ENCODE measurements around the gene TMTC1.

Gene TMTC1

DNA sequence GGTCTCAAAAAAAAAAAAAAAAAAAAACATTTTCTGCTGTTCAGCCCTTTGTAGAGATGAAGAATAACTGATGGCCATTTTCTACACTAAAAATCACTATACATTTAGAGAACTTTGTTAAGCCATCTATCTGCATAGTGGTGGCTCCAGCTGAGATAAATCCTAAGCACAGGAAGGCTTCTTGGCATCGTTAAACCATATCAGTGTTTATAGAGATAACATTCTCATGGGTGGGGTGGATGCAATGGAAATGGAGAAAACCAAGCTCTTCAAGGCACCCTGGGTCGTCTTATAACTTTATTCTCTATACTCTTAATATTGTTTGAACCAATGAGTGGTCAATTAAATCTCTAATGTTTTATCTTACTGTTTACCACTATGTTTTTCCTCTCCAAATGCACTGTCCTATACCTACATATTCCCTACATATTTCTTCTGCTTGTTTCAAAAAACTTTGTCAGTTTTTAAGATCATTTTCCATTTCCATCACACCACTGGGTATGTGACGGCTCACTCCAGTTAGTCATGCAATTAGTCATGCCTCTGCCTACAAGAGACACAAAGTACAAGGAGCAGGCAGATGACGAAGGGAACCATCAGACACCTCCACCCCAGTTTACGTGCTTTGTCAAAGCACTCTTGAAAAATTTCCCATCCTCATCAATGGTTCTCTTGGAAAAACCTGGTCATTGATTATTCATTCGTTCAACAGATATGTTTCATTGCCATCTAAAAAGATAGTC is 166.9 kb downstream of the TMTC1 start:
- no peak for DNase-seq (ENCODE audit: low read depth)

DNA sequence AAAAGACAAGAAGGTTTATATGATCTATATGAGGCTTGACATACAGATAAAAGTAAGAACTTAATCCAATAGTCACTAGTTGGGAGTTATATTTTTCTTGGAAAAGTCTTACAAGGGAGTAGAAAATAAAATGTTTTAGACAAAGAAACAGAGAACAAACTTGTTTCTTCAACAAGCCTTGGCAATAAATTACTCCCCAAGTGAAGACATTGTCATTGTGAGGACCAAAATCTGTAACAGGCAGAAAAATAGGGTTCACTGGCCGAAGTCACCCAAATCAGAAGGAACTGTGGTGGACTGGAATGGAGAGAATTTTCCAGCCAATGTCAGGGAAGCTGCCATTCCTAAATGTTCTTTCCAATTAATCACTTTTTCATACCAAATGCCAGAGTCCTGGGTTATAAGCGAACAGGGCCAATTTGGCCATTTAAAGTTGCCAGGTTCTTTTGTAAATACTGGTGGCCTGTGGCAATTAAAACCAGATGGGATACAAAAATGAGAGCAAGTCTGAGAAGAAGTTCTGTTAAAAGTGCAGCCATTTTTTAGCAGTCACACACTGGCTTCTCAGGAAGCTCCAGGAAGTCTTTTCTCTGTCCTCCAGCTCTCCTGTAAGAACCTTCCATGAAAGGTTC is 168.9 kb downstream of the TMTC1 start:
- no peak for DNase-seq (ENCODE audit: low read depth)

DNA sequence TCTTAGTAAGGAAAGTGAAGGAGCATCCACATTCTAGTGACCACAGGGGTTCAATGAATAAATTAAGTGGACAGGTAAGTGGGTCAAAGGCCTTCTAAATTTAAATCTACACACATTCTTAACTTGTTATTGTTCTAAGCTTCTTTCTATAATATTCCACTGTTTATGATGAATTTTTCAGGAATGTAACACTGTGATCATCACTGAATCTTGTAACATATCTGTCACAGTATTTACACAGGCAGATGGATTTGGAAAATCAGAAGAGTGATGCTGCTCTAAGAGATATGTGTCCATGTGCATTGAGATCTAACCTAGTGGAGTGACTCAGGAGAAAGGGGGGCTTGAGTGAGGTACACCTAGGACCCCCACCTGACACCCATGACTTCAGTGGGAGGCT is 170.8 kb downstream of the TMTC1 start:
- DNase-seq (ENCODE audit: low read depth), result no peak

DNA sequence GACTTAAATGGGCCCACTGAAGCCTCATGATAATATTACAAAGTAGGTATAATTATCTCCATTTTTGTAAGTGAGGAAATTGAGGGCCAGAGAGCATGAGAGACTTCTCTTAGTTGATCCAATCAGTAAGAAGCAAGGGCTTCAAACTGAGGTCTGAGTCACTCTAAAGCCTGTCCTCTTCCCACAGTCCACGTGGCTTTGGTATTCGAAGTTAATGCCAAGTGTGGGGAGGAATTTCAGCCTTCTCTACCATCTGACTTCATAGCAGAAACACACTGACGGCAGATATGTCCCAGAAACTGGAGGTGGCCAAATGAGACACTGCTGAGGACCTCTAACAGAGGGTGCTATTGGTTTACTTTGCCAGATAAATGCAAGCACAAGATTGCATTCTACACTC is 171.8 kb downstream of the TMTC1 start:
- no peak for DNase-seq (ENCODE audit: low read depth)

DNA sequence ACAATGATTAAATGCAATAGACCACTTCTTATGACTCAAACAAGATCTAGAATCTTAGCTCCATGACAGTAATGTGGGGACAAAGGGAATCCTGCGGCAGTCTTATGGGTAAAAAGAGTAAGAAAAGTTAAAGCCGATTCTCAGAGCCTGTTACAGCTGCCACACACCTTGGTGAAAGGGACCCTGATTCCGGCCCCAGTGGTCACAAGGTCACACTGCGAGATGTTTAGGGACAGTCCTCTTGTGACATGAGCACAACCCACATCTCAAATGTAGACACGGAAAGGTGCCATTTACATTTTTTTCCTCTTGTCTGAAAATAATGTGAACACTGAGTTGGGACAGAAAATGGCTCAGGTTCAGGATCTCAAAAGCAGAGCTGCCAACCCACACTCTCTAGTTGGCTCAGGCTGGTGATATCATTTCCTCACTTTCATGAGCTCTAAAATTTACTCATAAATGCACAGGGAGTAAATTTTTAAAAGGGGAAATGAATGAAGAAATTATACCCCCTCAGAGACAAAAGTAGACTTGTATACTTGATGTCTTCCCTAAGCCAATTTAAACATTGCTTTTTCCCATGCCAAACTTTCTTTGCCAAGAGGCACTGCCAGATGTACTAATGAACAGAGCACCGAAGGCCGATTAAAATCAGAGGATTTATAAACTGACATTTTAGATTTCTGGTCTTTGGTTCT is 173.1 kb downstream of the TMTC1 start:
- no peak for DNase-seq (ENCODE audit: low read depth)

DNA sequence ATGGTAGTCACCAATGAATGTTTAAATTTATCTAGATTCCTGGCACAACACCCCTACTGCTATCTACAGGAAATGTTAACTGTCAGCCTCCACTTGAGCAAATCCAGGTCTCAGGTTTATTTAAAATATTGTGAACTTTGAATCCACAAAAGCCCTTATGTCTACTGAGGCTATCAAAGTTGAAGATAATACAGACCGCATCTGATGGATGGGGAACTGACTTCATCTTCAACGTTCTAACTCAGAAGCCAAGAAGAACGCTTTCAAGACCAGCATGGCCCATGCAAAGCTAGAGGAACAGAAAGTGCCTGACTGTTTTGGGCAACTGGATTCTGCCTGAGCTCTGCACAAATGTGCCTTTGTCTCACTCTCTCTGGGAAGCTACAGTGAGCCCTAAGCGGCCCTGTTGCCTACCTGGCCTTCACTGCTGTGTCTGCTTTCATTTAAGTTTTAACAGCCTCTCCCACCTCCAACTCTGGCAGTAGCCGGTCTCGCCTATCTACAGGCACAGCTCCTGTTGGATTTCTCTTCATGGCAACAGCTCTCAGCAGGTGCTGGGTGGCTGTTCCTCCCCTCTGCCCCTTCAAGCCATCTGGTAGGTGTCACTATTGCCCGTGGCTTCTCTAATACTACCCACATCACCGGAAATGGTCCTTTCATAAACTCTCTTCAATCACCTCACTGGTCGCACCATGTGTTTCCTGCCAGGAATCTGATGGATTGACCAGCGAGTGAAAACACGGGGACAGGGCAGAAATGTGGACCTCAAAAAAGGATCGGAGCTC is 174.1 kb downstream of the TMTC1 start:
- DNase-seq (ENCODE audit: low read depth), result no peak

DNA sequence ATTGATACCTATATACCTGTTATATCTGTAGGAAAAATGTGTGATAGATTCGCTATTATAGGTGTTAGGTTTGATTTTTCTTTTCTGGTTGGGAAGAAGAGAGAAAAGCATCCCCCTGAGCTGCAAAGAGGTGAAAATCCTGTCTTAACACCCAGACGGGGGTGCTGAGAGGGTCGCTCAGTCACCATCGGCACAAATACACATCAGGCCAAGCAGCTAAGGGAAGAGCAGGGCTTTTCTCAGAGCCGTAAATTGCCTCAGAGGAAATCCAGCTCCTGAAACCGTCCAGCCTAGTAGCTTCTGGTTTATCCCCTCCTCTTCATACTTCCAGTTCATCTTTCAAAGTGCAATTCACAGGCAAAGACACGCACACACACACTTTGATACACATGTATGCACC is 175.2 kb downstream of the TMTC1 start:
- no peak for DNase-seq (ENCODE audit: low read depth)

DNA sequence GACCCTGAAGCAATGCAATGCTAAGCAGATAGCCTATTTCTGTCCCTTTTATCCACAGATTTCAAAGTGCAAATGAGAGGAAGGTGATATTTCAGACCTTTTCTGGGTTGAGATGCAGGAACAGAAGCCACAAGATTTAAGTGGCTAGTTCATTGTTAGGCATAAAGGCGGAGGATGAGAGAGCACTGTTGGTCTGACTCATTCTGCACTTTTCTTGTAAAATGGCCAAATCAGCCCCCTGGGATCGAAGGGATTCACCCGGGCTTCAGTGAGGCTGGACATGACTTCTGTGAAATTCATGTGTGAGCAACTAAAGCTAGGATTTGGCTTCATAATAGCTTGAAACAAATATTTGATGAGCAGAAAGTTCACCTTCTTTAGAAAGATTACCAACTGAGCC is 184.4 kb downstream of the TMTC1 start:
- no peak for DNase-seq (ENCODE audit: low read depth)

DNA sequence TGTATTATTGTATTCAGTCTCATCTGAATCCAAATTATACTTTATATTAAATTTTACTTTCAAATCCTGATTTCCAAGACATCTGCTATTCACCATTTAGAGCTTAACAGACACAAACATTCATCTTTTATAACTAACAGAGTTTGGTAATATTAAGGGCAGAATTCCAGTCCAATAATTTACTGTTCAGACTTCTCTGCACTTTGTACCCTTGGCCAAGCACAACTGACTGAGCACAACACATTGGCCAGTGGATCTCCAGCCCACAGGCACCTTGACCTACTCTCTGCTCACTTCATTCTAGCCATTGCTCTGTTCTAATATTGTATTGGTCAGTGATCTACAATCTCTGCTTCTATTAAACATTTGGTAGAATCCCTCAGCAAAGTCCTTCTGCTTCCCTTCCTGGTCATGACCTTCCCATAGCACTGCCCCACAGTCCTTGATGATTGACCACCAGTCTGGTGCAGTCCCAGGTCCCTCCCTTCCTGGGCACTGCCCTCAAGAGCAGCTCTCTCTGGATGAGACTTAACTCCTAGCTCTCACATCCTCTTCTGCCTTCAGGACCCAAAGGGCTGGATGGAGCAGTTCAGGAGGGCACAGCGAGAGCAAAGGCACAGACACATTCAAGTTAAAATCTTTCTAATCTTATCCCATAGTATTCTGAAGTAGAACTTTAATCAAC is 188.5 kb downstream of the TMTC1 start:
- no peak for DNase-seq (ENCODE audit: low read depth)

DNA sequence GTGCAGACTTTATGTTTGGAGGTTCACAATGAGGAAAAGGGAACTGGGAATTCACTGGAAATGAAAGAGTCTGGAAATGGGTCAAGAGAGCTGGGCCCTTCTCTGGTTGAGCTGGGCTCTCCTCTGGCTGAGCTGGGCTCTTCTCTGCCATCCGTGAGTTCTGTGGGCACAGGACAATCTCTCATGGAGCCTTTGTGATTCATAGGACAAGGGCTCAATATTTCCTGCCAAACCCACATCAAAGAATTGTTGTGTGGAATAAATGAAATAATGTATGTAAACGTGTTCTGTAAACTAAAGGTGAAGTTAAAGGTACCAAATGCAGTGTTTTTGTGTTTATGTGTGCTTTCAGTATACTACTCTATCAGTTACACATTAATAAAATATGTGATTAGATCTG is 190.7 kb downstream of the TMTC1 start:
- DNase-seq (ENCODE audit: low read depth), result no peak

DNA sequence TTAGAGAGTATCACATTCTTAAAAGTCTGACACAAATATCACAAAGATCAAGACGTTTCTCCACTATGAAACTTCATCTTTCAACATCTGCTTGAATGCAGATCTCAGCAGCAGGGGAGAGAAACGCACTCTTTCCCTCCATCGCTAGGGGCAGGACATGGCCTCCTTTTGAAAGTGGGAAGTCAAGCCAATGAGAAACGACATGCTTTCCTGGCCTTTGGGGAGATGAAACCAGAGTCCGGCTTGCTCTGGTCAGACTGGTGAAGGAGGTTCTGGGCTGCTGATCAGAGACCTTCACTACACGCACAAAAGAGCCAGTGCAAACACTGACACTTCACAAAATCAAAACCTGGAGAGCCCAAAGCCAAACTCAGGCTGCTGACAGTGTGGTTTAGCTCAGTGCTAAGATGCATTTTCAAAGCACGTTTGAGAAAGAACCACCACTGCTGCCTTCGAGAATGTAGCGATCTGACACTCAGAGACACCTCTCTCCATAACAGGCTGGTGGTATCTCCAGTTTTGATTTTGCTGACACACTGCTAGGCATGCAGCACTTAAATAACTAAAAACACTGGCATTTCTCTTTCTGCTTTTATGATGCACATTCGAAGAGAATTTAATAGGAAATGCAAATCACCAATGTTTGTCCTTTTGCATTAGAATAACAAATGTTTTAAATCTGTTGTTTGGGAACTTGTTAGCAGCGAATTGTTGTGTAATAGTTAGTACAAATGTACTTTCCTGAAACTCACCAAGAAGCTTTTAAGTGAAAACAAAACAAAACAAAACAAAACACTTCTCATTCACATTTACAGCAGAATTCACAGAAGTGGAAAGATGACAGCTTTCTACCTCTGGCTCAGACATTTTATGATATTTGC is 192.4 kb downstream of the TMTC1 start:
- DNase-seq (ENCODE audit: low read depth), result no peak

DNA sequence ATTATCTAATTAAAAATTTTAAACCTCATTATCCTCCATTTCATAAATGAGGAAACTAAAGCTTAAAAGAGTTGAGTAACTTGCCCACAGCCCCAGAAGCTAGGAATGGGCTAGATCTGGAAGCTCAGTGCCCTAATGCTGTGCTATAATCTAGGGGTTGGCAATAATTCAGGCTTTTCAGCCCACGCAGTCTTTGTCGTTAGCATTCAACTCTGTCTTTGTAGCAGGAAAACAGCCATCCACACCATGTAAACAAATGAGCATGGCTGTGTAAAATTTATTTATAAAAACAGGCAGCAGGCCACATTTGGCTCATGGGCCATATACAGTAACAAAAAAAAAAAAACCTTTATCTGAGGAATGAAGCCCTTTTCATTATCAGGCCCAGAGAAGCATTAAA is 193.9 kb downstream of the TMTC1 start:
- no peak for DNase-seq (ENCODE audit: low read depth)

DNA sequence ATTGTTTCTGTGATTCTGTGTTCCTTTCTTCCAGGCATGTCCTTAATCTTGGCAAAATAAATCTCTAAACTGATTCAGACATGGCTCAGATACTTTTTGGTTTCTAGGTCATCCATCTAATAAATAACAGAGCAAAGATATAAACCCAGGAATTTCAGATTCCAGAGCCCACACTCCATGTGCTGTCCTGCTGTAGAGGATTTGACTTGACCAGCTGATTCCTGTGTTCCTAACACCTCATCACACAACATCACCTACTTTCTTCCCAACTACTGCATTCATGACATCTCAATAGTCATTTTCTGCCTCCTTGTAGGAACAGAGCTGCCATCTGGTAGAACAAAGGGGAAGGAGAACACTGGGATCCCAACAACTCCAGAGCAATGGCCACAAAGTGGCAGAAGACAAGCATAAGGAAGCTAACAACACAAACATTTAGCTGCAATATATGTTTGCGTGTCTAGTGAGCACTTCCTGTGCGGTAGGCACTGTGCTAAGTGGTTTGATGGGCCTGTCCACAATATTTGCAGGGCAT is 194.4 kb downstream of the TMTC1 start:
- no peak for DNase-seq (ENCODE audit: low read depth)

DNA sequence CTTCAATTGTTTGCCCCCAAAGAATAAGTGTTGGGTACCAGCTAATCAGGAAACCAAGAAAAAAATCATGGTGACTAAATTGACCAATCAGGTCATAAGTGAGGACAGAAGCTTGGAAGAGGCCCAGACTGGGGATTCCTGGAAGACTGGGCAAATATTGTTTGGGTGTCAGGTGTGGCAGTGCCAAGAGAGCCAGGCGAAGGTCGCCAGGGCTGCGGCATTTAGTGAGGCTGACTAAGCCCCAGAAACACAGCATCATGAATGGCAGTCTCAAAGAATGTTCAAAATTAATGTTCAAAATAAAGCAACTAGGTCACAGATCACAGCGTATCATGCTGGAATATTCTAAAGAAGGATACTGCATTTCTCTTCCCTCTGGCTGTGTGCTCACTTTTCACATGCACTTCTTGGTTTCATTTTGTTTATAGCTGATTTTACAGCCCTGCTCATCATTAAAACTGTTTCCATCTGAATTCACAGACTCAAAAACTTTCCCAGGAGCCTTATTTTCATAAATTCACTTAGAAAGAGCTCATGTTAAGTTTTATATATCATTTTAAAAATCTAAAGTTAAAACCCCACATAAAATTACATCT is 201.0 kb downstream of the TMTC1 start:
- DNase-seq (ENCODE audit: low read depth), result no peak

DNA sequence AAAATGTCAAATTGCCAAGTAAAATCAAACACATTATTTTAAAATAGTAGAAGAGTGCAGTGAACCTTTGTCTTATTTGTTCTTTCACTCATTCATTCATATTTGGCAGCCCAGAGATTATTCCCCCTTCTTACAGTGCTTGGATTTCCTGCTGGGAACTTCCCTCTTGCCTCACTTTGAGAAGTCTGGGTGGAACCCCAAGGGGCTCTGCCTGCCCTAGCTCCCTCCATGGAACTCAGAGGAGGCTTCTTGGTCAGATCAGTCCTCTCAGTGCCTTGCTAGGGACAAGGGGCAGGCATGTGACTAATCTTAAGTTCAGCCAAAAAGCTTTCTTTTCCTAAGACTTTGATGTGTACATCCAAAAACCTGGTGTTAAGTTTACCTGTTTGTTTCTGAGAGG is 201.6 kb downstream of the TMTC1 start:
- no peak for DNase-seq (ENCODE audit: low read depth)

DNA sequence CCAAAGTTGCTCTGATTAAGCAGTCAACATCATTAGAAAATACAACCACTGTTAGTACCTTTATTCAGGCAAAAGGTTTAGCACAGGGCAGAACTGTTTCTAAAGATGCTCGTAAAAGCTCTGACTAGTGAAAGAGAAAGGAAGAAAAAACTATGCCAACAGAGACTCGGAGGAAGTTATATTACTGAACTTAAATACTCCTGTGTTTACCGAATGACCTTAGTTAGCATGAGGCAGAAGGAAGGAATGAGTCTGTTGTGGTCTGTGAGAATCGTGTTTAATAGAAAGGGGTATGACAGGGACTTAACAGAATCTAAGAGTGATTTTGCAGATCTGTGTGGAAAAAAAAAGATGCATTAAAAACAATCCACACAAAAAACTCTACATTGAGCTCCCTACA is 202.1 kb downstream of the TMTC1 start:
- DNase-seq (ENCODE audit: low read depth), result no peak

DNA sequence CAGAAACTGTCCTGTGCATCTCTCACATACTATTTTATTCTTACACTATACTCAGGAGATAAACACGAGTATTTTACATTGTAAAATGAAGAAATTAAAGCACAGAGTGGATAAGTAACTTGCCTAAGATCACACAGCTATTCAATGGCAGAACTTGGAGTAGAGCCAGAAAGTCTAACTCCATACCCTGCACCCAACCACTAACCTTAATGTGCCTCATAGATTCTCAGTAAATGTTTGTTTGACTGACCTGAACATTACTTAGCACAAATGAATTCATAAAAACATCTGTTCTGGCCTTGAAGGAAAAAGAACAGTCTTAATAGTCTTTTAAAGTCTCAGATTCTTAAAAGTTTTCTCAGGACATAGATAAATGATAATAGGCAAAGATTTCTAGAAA is 202.8 kb downstream of the TMTC1 start:
- DNase-seq (ENCODE audit: low read depth), result no peak

DNA sequence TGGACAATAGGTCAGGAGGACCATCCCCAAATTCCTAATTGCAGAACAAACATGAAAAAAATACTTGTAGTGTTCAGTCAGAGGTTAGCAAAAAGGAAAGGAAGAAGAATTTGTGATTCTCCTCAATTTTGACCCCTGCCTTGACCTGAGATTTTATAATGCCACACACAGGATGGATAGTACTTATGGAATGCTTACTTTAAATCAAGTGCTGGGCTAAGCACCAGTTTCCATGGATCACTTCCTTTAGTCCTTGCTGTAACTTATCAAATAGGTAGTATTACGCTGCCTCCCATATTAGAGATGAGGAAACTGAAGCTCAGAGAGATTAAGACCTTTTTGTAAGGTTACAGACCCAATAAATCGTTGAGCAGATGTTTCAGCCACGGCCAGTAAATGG is 205.0 kb downstream of the TMTC1 start:
- DNase-seq (ENCODE audit: low read depth), result no peak

DNA sequence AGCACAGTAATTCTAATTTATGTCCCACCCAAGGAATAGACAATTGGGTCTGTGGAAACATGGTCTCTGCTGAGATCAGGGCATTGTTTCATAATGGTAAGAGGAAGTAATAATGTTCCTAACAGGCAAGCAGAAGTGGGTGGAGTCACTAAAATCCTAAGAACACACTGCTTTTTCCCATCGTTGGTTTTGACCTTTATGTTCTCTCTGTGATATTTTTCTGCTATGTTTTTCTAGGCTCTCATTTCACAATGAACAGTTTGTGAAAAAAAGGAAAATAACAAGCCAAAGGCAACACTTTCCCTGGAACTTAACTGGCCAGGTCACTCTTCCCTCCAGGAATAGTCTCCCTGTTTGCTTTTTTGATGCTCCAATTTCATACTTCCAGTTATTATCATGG is 205.7 kb downstream of the TMTC1 start:
- no peak for DNase-seq (ENCODE audit: low read depth)

DNA sequence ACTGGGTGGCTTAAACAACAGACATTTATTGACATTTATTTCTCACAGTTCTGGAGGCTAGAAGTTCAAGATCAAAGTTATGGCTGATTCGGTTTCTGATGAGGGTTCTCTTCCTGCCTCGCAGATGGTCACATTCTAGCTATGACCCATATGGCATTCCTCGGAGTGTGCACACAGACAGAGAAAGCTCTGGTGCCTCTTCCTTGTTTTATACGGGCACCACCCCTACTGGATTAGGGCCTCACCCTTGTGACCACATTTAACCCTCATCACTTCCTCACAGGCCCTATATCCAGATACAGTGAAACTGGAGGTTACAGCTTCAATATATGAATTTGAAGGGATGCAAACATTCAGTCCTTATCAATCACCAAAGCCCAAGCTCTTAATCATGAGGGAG is 209.2 kb downstream of the TMTC1 start:
- no peak for DNase-seq (ENCODE audit: low read depth)
